IMR-90 (cell line): ENCODE results near the gene MTHFSD. TPM values are rescaled to one million over a fixed set of nuclear protein-coding genes. Genes with fewer than 3 reads are reported as not detected.

Source experiments
- ATAC-seq: fragments of 200-7000 bp; cut with Tn5 transposase; 2 replicates; pipeline ENCODE4 v1.9.1; 2020; ENCODE audit warnings: low read depth, mild to moderate bottlenecking, moderate library complexity
- BruUV-seq: library from RNA; stranded (reverse); fragments of 400-500 nt; replicated peaks from 2 replicates; lab custom pipeline; 2021; lab: Mats Ljungman, UMichigan
- CTCF ChIA-PET: fragments of 300-600 bp; formaldehyde crosslinking; extraction: SDS; loops from one replicate; lab custom pipeline; 2021; ENCODE audit warnings: antibody characterized with exemption; lab: Yijun Ruan, JAX
- POLR2A ChIA-PET: fragments of 300-600 bp; sonication (Branson Sonifier 250); formaldehyde crosslinking; loops from one replicate; lab custom pipeline; 2022; ENCODE audit warnings: antibody characterized with exemption; ENCODE audit not compliant: unreplicated experiment; lab: Charles Lee
- DNase-seq: peaks from one replicate; pipeline ENCODE4 v3.0.0; 2013
- H2AFZ ChIP-seq: replicated peaks from 2 replicates; pipeline ENCODE3; 2013; ENCODE audit warnings: low read length, mild to moderate bottlenecking; ENCODE audit not compliant: poor library complexity
- H2AK5ac ChIP-seq: 2 replicates; pipeline ENCODE4 v1.6.1; 2013; ENCODE audit warnings: low read depth, low read length, inconsistent platforms
- H2AK9ac ChIP-seq: replicated peaks from 2 replicates; pipeline ENCODE3; 2013; ENCODE audit warnings: mild to moderate bottlenecking, low read depth, low read length, moderate library complexity; ENCODE audit not compliant: poor library complexity
- H2BK120ac ChIP-seq: 2 replicates; pipeline ENCODE4 v1.6.1; 2013; ENCODE audit warnings: low read depth, low read length, inconsistent platforms
- H2BK15ac ChIP-seq: 3 replicates; pipeline ENCODE4 v1.6.1; 2013; ENCODE audit warnings: low read depth, low read length, inconsistent platforms
- H2BK20ac ChIP-seq: 2 replicates; pipeline ENCODE4 v1.6.1; 2013; ENCODE audit warnings: low read depth, mild to moderate bottlenecking, inconsistent platforms, low read length, moderate library complexity
- H2BK5ac ChIP-seq: 2 replicates; pipeline ENCODE4 v1.6.1; 2013; ENCODE audit warnings: mild to moderate bottlenecking, low read depth, low read length, inconsistent platforms; ENCODE audit not compliant: poor library complexity, severe bottlenecking
- H3K14ac ChIP-seq: replicated peaks from 2 replicates; pipeline ENCODE4 v1.6.1; 2013; ENCODE audit warnings: low read depth, low read length, inconsistent platforms
- H3K18ac ChIP-seq: 2 replicates; pipeline ENCODE4 v1.6.1; 2013; ENCODE audit warnings: low read depth, low read length, control low read depth
- H3K23ac ChIP-seq: 2 replicates; pipeline ENCODE4 v1.6.1; 2013; ENCODE audit warnings: low read depth, low read length, inconsistent platforms
- H3K27ac ChIP-seq: 2 replicates; pipeline ENCODE4 v1.5.1; 2013; ENCODE audit warnings: mild to moderate bottlenecking, control low read depth, low read length; ENCODE audit not compliant: insufficient read depth
- H3K27me3 ChIP-seq: 2 replicates; pipeline ENCODE4 v1.6.1; 2013; ENCODE audit warnings: low read length; ENCODE audit not compliant: control insufficient read depth, insufficient read depth
- H3K36me3 ChIP-seq: 2 replicates; pipeline ENCODE4 v1.6.1; 2013; ENCODE audit warnings: low read length, mixed read lengths; ENCODE audit not compliant: control insufficient read depth, insufficient read depth
- H3K4ac ChIP-seq: 2 replicates; pipeline ENCODE4 v1.6.1; 2013; ENCODE audit warnings: low read depth, low read length, inconsistent platforms
- H3K4me1 ChIP-seq: 2 replicates; pipeline ENCODE4 v1.6.1; 2013; ENCODE audit warnings: low read length, mixed read lengths; ENCODE audit not compliant: control insufficient read depth, insufficient read depth
- H3K4me2 ChIP-seq: 2 replicates; pipeline ENCODE4 v1.6.1; 2013; ENCODE audit warnings: low read depth, mild to moderate bottlenecking, control low read depth, low read length, moderate library complexity
- H3K4me3 ChIP-seq: 2 replicates; pipeline ENCODE4 v1.5.1; 2013; ENCODE audit warnings: low read depth, mild to moderate bottlenecking, control low read depth, low read length, moderate library complexity; ENCODE audit not compliant: insufficient read depth
- H3K56ac ChIP-seq: 2 replicates; pipeline ENCODE4 v1.6.1; 2013; ENCODE audit warnings: low read length, inconsistent platforms; ENCODE audit not compliant: insufficient read depth; ENCODE audit errors: extremely low read depth
- H3K79me1 ChIP-seq, 2 experiments: 2 replicates each; pipeline ENCODE4 v1.6.1; 2013; ENCODE audit warnings: low read length in 2 of 2, inconsistent platforms in 1 of 2, low read depth in 1 of 2
- H3K9ac ChIP-seq: 2 replicates; pipeline ENCODE4 v1.6.1; 2013; ENCODE audit warnings: low read depth, low read length, control low read depth
- H3K9me1 ChIP-seq: 2 replicates; pipeline ENCODE4 v1.6.1; 2013; ENCODE audit warnings: low read length, inconsistent platforms; ENCODE audit not compliant: insufficient read depth
- H3K9me3 ChIP-seq: 2 replicates; pipeline ENCODE4 v1.6.1; 2013; ENCODE audit warnings: low read length; ENCODE audit not compliant: control insufficient read depth, insufficient read depth
- H4K20me1 ChIP-seq: 2 replicates; pipeline ENCODE4 v1.6.1; 2013; ENCODE audit warnings: low read length, inconsistent platforms; ENCODE audit not compliant: insufficient read depth
- H4K5ac ChIP-seq: 2 replicates; pipeline ENCODE4 v1.6.1; 2013; ENCODE audit warnings: mild to moderate bottlenecking, low read depth, low read length, control low read depth
- H4K8ac ChIP-seq, 2 experiments: 2 replicates each; pipeline ENCODE4 v1.6.1; 2013; ENCODE audit warnings: low read depth in 2 of 2, low read length in 2 of 2, control low read depth in 1 of 2, inconsistent platforms in 1 of 2
- H4K91ac ChIP-seq: 2 replicates; pipeline ENCODE4 v1.6.1; 2013; ENCODE audit warnings: low read depth, low read length, inconsistent platforms; ENCODE audit not compliant: insufficient read depth
- BHLHE40 ChIP-seq: fragments of 150-350 bp; IDR thresholded peaks from 2 replicates; pipeline ENCODE4 v1.6.1; 2016; ENCODE audit warnings: mild to moderate bottlenecking, low read depth, low read length
- CEBPB ChIP-seq: IDR thresholded peaks from 2 replicates; pipeline ENCODE4 v1.6.1; 2012; ENCODE audit warnings: low read depth, low read length, improper control_type of control experiment
- CHD1 ChIP-seq: IDR thresholded peaks from 2 replicates; pipeline ENCODE4 v1.6.1; 2012; ENCODE audit warnings: low read depth, low read length, improper control_type of control experiment
- ELK1 ChIP-seq: fragments of 150-350 bp; IDR thresholded peaks from 2 replicates; pipeline ENCODE4 v1.6.1; 2016; ENCODE audit warnings: low read depth, mild to moderate bottlenecking, low read length, moderate library complexity, borderline replicate concordance
- FOS ChIP-seq: fragments of 150-350 bp; IDR thresholded peaks from 2 replicates; pipeline ENCODE4 v1.6.1; 2016; ENCODE audit warnings: low read depth, low read length
- MAFK ChIP-seq: IDR thresholded peaks from 2 replicates; pipeline ENCODE4 v1.6.1; 2012; ENCODE audit warnings: low read depth, low read length, improper control_type of control experiment
- MAZ ChIP-seq: IDR thresholded peaks from 2 replicates; pipeline ENCODE4 v1.6.1; 2012; ENCODE audit warnings: low read depth, mild to moderate bottlenecking, low read length, improper control_type of control experiment, moderate library complexity, borderline replicate concordance
- MXI1 ChIP-seq: IDR thresholded peaks from 2 replicates; pipeline ENCODE4 v1.6.1; 2012; ENCODE audit warnings: low read depth, mild to moderate bottlenecking, low read length, moderate library complexity, borderline replicate concordance
- NFE2L2 ChIP-seq: fragments of 150-350 bp; IDR thresholded peaks from 2 replicates; pipeline ENCODE4 v1.6.1; 2016; ENCODE audit warnings: low read depth, mild to moderate bottlenecking, low read length
- POLR2A ChIP-seq: IDR thresholded peaks from 2 replicates; pipeline ENCODE4 v1.6.1; 2012; ENCODE audit warnings: mild to moderate bottlenecking, low read depth, low read length
- RAD21 ChIP-seq: IDR thresholded peaks from 2 replicates; pipeline ENCODE4 v1.6.1; 2012; ENCODE audit warnings: low read length, improper control_type of control experiment
- RFX5 ChIP-seq: IDR thresholded peaks from 2 replicates; pipeline ENCODE4 v1.8.0; 2012; ENCODE audit warnings: low read depth, mild to moderate bottlenecking, low read length, moderate library complexity
- SMC3 ChIP-seq: fragments of 150-350 bp; IDR thresholded peaks from 2 replicates; pipeline ENCODE4 v1.6.1; 2016; ENCODE audit warnings: low read depth, mild to moderate bottlenecking, antibody characterized with exemption, low read length, moderate library complexity
- WGBS, 2 experiments: methylation state at CpG; one replicate each; pipeline versions ENCODE4 v1.1.5 to v1.1.7; 2013; ENCODE audit warnings: missing lambda C conversion rate in 2 of 2; ENCODE audit not compliant: insufficient read length in 1 of 2; ENCODE audit errors: extremely low coverage in 2 of 2; 5-methylcytosine and 5-hydroxymethylcytosine counted together
- dilution Hi-C: fragments of 300-500 bp; cut with HindIII; formaldehyde crosslinking; loops from one replicate; pipeline ENCODE4 v1.14.3; 2018; ENCODE audit warnings: low sequenced_read_pairs; ENCODE audit not compliant: unreplicated experiment
- in situ Hi-C: fragments of 300-500 bp; cut with MboI; formaldehyde crosslinking; loops from 3 replicates; pipeline ENCODE4 v1.14.3; 2019; ENCODE audit warnings: low sequenced_read_pairs, inconsistent platforms, mixed read lengths
- intact Hi-C: fragments of 100-400 bp; cut with micrococcal nuclease; formaldehyde crosslinking; loops from 2 replicates; pipeline ENCODE4 v1.10.0; 2022
- polyA plus RNA-seq, 3 experiments: library from polyadenylated mRNA; depleted of rRNA; stranded (reverse); fragments of >200 nt; gene quantifications; 2 replicates each; pipeline ENCODE4 v1.2.3, GENCODE V29; 2012; ENCODE audit warnings: low replicate concordance in 1 of 3
- total RNA-seq: library from RNA; depleted of rRNA; stranded (reverse); fragments of >200 nt; gene quantifications from 2 replicates; pipeline ENCODE4 v1.2.3, GENCODE V29; 2012
- TF ChIP-seq, protein P1 (sequence below): fragments of 150-350 bp; IDR thresholded peaks from 2 replicates; pipeline ENCODE4 v1.6.1; 2017; ENCODE audit warnings: mild to moderate bottlenecking, antibody characterized with exemption, low read length, low read depth

MTHFSD gene
- total and polyA plus RNA-seq, 2 of the 4 experiments (the other 2 are of a cell fraction) = 8.2 to 16.8 TPM

DNA sequence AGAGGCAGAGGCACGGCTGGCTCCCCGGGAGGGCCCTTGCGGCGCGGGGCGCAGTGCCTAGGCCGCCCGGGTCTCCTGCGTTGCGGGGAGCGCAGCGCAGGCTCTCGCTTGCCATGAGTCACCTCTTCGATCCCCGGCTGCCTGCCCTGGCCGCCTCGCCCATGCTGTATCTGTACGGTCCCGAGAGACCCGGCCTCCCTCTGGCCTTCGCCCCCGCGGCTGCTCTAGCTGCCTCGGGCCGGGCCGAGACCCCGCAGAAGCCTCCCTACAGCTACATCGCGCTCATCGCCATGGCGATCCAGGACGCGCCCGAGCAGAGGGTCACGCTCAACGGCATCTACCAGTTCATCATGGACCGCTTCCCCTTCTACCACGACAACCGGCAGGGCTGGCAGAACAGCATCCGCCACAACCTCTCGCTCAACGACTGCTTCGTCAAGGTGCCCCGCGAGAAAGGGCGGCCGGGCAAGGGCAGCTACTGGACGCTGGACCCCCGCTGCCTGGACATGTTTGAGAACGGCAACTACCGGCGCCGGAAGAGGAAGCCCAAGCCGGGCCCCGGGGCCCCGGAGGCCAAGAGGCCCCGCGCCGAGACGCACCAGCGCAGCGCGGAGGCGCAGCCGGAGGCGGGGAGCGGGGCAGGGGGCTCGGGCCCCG, 23.7 kb upstream of the MTHFSD start:
- H3K9ac ChIP-seq = peak overlapping the region; percentile 95
- CTCF ChIA-PET = interaction anchor here (1.4 kb wide), 1 partner anchor 483 kb away, joined by 3 read pairs; no protein-coding TSS in a partner anchor
- dilution Hi-C loops = no loop called here
- TF ChIP-seq MXI1 (no peak; the same call in 1 of the 2 replicates), FOS (peak; percentile 23; the same call in 1 of the 2 replicates), RFX5 (no peak), MAZ (no peak), POLR2A (no peak; the same call in none of the 2 replicates), MAFK (no peak), NFE2L2 (no peak), CHD1 (peak; percentile 46; the same call in 1 of the 2 replicates), ELK1 (no peak), RAD21 (peak; percentile 23; the same call in 1 of the 2 replicates), SMC3 (no peak; the same call in 1 of the 2 replicates), BHLHE40 (no peak), CEBPB (no peak)
- TF ChIP-seq, protein P1, sequence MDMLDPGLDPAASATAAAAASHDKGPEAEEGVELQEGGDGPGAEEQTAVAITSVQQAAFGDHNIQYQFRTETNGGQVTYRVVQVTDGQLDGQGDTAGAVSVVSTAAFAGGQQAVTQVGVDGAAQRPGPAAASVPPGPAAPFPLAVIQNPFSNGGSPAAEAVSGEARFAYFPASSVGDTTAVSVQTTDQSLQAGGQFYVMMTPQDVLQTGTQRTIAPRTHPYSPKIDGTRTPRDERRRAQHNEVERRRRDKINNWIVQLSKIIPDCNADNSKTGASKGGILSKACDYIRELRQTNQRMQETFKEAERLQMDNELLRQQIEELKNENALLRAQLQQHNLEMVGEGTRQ = no peak

More for the DNA sequence above, 23.7 kb upstream of the MTHFSD start:
- 0% methylated on average over 30 of the region's 69 CpGs; no CpG with 5 or more reads in 1 of the 2 experiments for WGBS, 2 experiments
- H3K27me3 ChIP-seq = no peaks in the 10 kb centered on the region
- no peaks in the 10 kb centered on the region; the same call in 1 of the 2 replicates for H3K36me3 ChIP-seq
- peak overlapping the region; percentile 97 for H2BK120ac ChIP-seq
- H2AK5ac ChIP-seq = peak overlapping the region; percentile 98
- peak overlapping the region; percentile 98 for H3K4ac ChIP-seq
- H4K5ac ChIP-seq = peak overlapping the region; percentile 83
- peak overlapping the region; percentile 70 for H3K23ac ChIP-seq
- H3K56ac ChIP-seq = peak overlapping the region; percentile 78
- DNase-seq (peak; percentile 80), ATAC-seq (peak; percentile 19)
- H3K4me1 ChIP-seq = peaks cover 13% of the 10 kb centered on the region
- peak overlapping the region; percentile 91 to 94 for H4K8ac ChIP-seq
- peaks cover 13 to 32% of the 10 kb centered on the region in 2 experiments for H3K79me1 ChIP-seq
- intact Hi-C loops (loop anchor here (2.0 to 5.0 kb wide), 3 partner anchors 32 to 254 kb away; no protein-coding TSS in a partner anchor), in situ Hi-C loops (loop anchor here (5.0 kb wide), 1 partner anchor 89 kb away; no protein-coding TSS in a partner anchor)
- H3K14ac ChIP-seq = peak overlapping the region; percentile 98
- H3K4me2 ChIP-seq = peak overlapping the region; percentile 88
- 0 out of 2 replicates have a peak, but pooled peaks cover 4% of the 10 kb centered on the region for H4K20me1 ChIP-seq
- peak overlapping the region; percentile 19 for H2AFZ ChIP-seq
- H2AK9ac ChIP-seq = peak overlapping the region; percentile 97
- H2BK15ac ChIP-seq = peak overlapping the region; percentile 80; the same call in 1 of the 3 replicates
- H2BK20ac ChIP-seq = peak overlapping the region; percentile 73
- H3K18ac ChIP-seq = peak overlapping the region; percentile 91
- H2BK5ac ChIP-seq = peak overlapping the region; percentile 100
- peak overlapping the region; percentile 71 for H3K4me3 ChIP-seq
- H3K9me3 ChIP-seq = no peaks in the 10 kb centered on the region
- POLR2A ChIA-PET = interaction anchor here (0.6 to 1.4 kb wide), 6 partner anchors 8 to 822 kb away, joined by 3 to 7 read pairs (median 4); no protein-coding TSS in a partner anchor
- peak overlapping the region; percentile 97 for H4K91ac ChIP-seq
- BruUV-seq = TSS peak; percentile 29
- H3K9me1 ChIP-seq = peaks cover 16% of the 10 kb centered on the region
- H3K27ac ChIP-seq = peak overlapping the region; percentile 99
